Astrocyte (in vitro differentiated cells and primary cell): ENCODE results near the gene SH3BP5. TPM values are rescaled to one million over a fixed set of nuclear protein-coding genes. Genes with fewer than 3 reads are reported as not detected.

ENCODE experiments used
- DNase-seq: peaks from one replicate; pipeline ENCODE4 v3.0.0-alpha.2; 2010; ENCODE audit warnings: low read depth
- FAIRE-seq: peaks from 2 replicates; lab custom pipeline; 2011; peaks lifted over from hg19 to GRCh38; lab: Jason Lieb, UNC
- H2AFZ ChIP-seq: 2 replicates; pipeline ENCODE4 v1.6.0; 2012; ENCODE audit warnings: low read depth, low read length, inconsistent platforms
- H3K27ac ChIP-seq: 2 replicates; pipeline ENCODE4 v1.5.1; 2011; ENCODE audit warnings: low read depth, low read length, inconsistent platforms
- H3K27me3 ChIP-seq: 2 replicates; pipeline ENCODE4 v1.6.0; 2011; ENCODE audit warnings: low read length, inconsistent platforms; ENCODE audit not compliant: insufficient read depth
- H3K36me3 ChIP-seq: 2 replicates; pipeline ENCODE4 v1.5.1; 2011; ENCODE audit warnings: low read length, inconsistent platforms; ENCODE audit not compliant: insufficient read depth
- H3K4me1 ChIP-seq: 2 replicates; pipeline ENCODE4 v1.5.1; 2011; ENCODE audit warnings: low read length, inconsistent platforms; ENCODE audit not compliant: insufficient read depth
- H3K4me2 ChIP-seq: 2 replicates; pipeline ENCODE4 v1.6.0; 2012; ENCODE audit warnings: low read length, inconsistent platforms
- H3K4me3 ChIP-seq: 2 replicates; pipeline ENCODE4 v1.5.1; 2011; ENCODE audit warnings: low read depth, mild to moderate bottlenecking, low read length, inconsistent platforms; ENCODE audit not compliant: insufficient read depth
- H3K79me2 ChIP-seq: 2 replicates; pipeline ENCODE4 v1.6.0; 2012; ENCODE audit warnings: mild to moderate bottlenecking, low read length, inconsistent platforms; ENCODE audit not compliant: insufficient read depth
- H3K9ac ChIP-seq: 2 replicates; pipeline ENCODE4 v1.6.0; 2012; ENCODE audit warnings: mild to moderate bottlenecking, low read length, inconsistent platforms
- H3K9me3 ChIP-seq: 2 replicates; pipeline ENCODE4 v1.5.1; 2012; ENCODE audit warnings: low read depth, mild to moderate bottlenecking, low read length, inconsistent platforms; ENCODE audit not compliant: insufficient read depth
- H4K20me1 ChIP-seq: 2 replicates; pipeline ENCODE4 v1.6.0; 2012; ENCODE audit warnings: low read length, inconsistent platforms; ENCODE audit not compliant: insufficient read depth
- H3K27ac Mint-ChIP-seq: one replicate; pipeline ENCODE4 v1.8.0; 2021; ENCODE audit warnings: mild to moderate bottlenecking, mixed read lengths; ENCODE audit not compliant: unreplicated experiment
- H3K27me3 Mint-ChIP-seq: one replicate; pipeline ENCODE4 v1.8.0; 2021; ENCODE audit warnings: low read depth, mixed read lengths; ENCODE audit not compliant: unreplicated experiment
- H3K36me3 Mint-ChIP-seq: one replicate; pipeline ENCODE4 v1.8.0; 2021; ENCODE audit warnings: low read depth, mixed read lengths; ENCODE audit not compliant: unreplicated experiment
- H3K4me1 Mint-ChIP-seq: one replicate; pipeline ENCODE4 v1.8.0; 2021; ENCODE audit warnings: low read depth, mixed read lengths; ENCODE audit not compliant: unreplicated experiment
- H3K4me3 Mint-ChIP-seq: one replicate; pipeline ENCODE4 v1.8.0; 2021; ENCODE audit warnings: mild to moderate bottlenecking, moderate library complexity, mixed read lengths; ENCODE audit not compliant: unreplicated experiment
- H3K9me3 Mint-ChIP-seq: one replicate; pipeline ENCODE4 v1.8.0; 2021; ENCODE audit warnings: mild to moderate bottlenecking, mixed read lengths; ENCODE audit not compliant: unreplicated experiment
- CTCF ChIP-seq: IDR thresholded peaks from 2 replicates; pipeline ENCODE4 v1.5.1; 2011; ENCODE audit warnings: low read depth, mild to moderate bottlenecking, inconsistent platforms, low read length, moderate library complexity; ENCODE audit not compliant: insufficient read depth
- EZH2 ChIP-seq: IDR thresholded peaks from 2 replicates; pipeline ENCODE4 v1.6.1; 2012; ENCODE audit warnings: mild to moderate bottlenecking, low read length, inconsistent platforms; ENCODE audit not compliant: insufficient read depth
- total RNA-seq: library from RNA; stranded (reverse); gene quantifications from 2 replicates; pipeline ENCODE4 v1.2.1, GENCODE V29; 2021

Gene SH3BP5
- total RNA-seq, 1 donor from 2014 or later, result 25.2 TPM

- Histone ChIP-seq H3K36me3 (peaks cover 40% of the 10 kb centered on the region), H3K27me3 (no peaks in the 10 kb centered on the region), H3K4me3 (no peak overlapping the region), H3K27ac (no peak overlapping the region), H3K9me3 (no peaks in the 10 kb centered on the region), H3K4me1 (no peaks in the 10 kb centered on the region), H2AFZ (no peak overlapping the region), H3K9ac (no peak overlapping the region), H3K79me2 (no peaks in the 10 kb centered on the region), H4K20me1 (peaks cover 6% of the 10 kb centered on the region), H3K4me2 (no peak overlapping the region)
- Mint-ChIP-seq H3K27me3 (no peaks in the 10 kb centered on the region), H3K27ac (no peak overlapping the region), H3K9me3 (no peaks in the 10 kb centered on the region), H3K4me1 (no peaks in the 10 kb centered on the region), H3K4me3 (no peak overlapping the region), H3K36me3 (peaks cover 6% of the 10 kb centered on the region)
- no peak for TF ChIP-seq CTCF
- TF ChIP-seq EZH2, result no peak
- DNase-seq (no peak), FAIRE-seq (no peak)
Measured at GRCh38 chr3:15223685-15224572, 108.5 kb downstream of the SH3BP5 start.

- Mint-ChIP-seq H3K9me3 (no peaks in the 10 kb centered on the region), H3K36me3 (peaks cover 7% of the 10 kb centered on the region), H3K4me3 (no peak overlapping the region), H3K27me3 (no peaks in the 10 kb centered on the region), H3K4me1 (no peaks in the 10 kb centered on the region), H3K27ac (no peak overlapping the region)
- Histone ChIP-seq H3K79me2 (no peaks in the 10 kb centered on the region), H3K27ac (no peak overlapping the region), H3K36me3 (peaks cover 54% of the 10 kb centered on the region), H4K20me1 (peaks cover 10% of the 10 kb centered on the region), H3K27me3 (no peaks in the 10 kb centered on the region), H2AFZ (no peak overlapping the region), H3K9ac (no peak overlapping the region), H3K4me2 (no peak overlapping the region), H3K4me3 (no peak overlapping the region), H3K4me1 (no peaks in the 10 kb centered on the region), H3K9me3 (no peaks in the 10 kb centered on the region)
- DNase-seq (no peak), FAIRE-seq (no peak)
- TF ChIP-seq EZH2, result no peak
Measured at GRCh38 chr3:15221574-15222217, 110.7 kb downstream of the SH3BP5 start.

GRCh38 chr3:15220661-15221060 is 111.7 kb downstream of the SH3BP5 start:
- Histone ChIP-seq H3K4me3 (no peak overlapping the region), H3K4me2 (no peak overlapping the region), H3K27me3 (no peaks in the 10 kb centered on the region), H3K9ac (no peak overlapping the region), H3K27ac (no peak overlapping the region), H4K20me1 (peaks cover 16% of the 10 kb centered on the region), H3K9me3 (no peaks in the 10 kb centered on the region), H3K4me1 (no peaks in the 10 kb centered on the region), H2AFZ (no peak overlapping the region), H3K79me2 (no peaks in the 10 kb centered on the region), H3K36me3 (peaks cover 57% of the 10 kb centered on the region)
- Mint-ChIP-seq H3K4me3 (no peak overlapping the region), H3K9me3 (no peaks in the 10 kb centered on the region), H3K4me1 (no peaks in the 10 kb centered on the region), H3K27ac (no peak overlapping the region), H3K36me3 (peaks cover 7% of the 10 kb centered on the region), H3K27me3 (no peaks in the 10 kb centered on the region)
- no peak for TF ChIP-seq EZH2
- TF ChIP-seq CTCF, result no peak
- DNase-seq (no peak), FAIRE-seq (no peak)
